ENCODE results near the gene RHCE.
A peak's percentile ranks its signal among the peaks of the same experiment; 100 is the strongest.
"Not testable (repeated sequence)": the region's sequence is repeated elsewhere in the genome, so short reads cannot be mapped to it uniquely, and the experiment has no call there.

The RHCE gene

GRCh38 chr1:25341746-25342145 is 78.9 kb downstream of the RHCE start:
- DNase-seq (ENCODE audit: low spot score): no peak

GRCh38 chr1:25338986-25339385 is 81.6 kb downstream of the RHCE start:
- no peak for DNase-seq (ENCODE audit: low spot score)

- DNase-seq (ENCODE audit: low spot score): peak; percentile 88
These were observed 82.2 kb downstream of the RHCE start, which contains the start of gene TMEM50A for GRCh38 chr1:25338188-25338981. Gene TMEM50A (plus strand): TSS chr1:25338334. CDS start chr1:25340487, 2,153 bp downstream.

- not testable (repeated sequence) for DNase-seq (ENCODE audit: low spot score)
These were observed 83.0 kb downstream of the RHCE start for GRCh38 chr1:25337483-25338187.

GRCh38 chr1:25336922-25337354 is 83.7 kb downstream of the RHCE start:
- DNase-seq (ENCODE audit: low spot score): not testable (repeated sequence)

- not testable (repeated sequence) for DNase-seq (ENCODE audit: low spot score)
These were observed 90.7 kb downstream of the RHCE start for GRCh38 chr1:25329950-25330349.

GRCh38 chr1:25329336-25329735 is 91.3 kb downstream of the RHCE start:
- DNase-seq (ENCODE audit: low spot score): not testable (repeated sequence)

- DNase-seq (ENCODE audit: low spot score): not testable (repeated sequence)
These were observed 91.8 kb downstream of the RHCE start for GRCh38 chr1:25328791-25329185.

- DNase-seq (ENCODE audit: low spot score): not testable (repeated sequence)
These were observed 92.5 kb downstream of the RHCE start for GRCh38 chr1:25327864-25328790.

- DNase-seq (ENCODE audit: low spot score): not testable (repeated sequence)
These were observed 96.2 kb downstream of the RHCE start for GRCh38 chr1:25324407-25324806.

- not testable (repeated sequence) for DNase-seq (ENCODE audit: low spot score)
These were observed 98.5 kb downstream of the RHCE start for GRCh38 chr1:25322127-25322526.

- DNase-seq (ENCODE audit: low spot score): peak; percentile 3
These were observed 100.2 kb downstream of the RHCE start for GRCh38 chr1:25320314-25320938.

GRCh38 chr1:25312806-25313470 is 107.7 kb downstream of the RHCE start:
- DNase-seq (ENCODE audit: low spot score): not testable (repeated sequence)
